ENCODE data around the gene LTBP3.
"Not testable (repeated sequence)": the region's sequence is repeated elsewhere in the genome, so short reads cannot be mapped to it uniquely, and the experiment has no call there.

LTBP3 gene

GRCh38 chr11:65538232-65538914, 19.8 kb downstream of the LTBP3 start:
- in situ Hi-C loops (cut with MboI; ENCODE audit: low sequenced_read_pairs), result no loop called here

GRCh38 chr11:65537620-65538231, 20.4 kb downstream of the LTBP3 start:
- in situ Hi-C loops (cut with MboI; ENCODE audit: low sequenced_read_pairs), result no loop called here

GRCh38 chr11:65537296-65537597, 20.9 kb downstream of the LTBP3 start:
- in situ Hi-C loops (cut with MboI; ENCODE audit: low sequenced_read_pairs), result no loop called here

GRCh38 chr11:65536412-65537295, 21.5 kb downstream of the LTBP3 start:
- in situ Hi-C loops (cut with MboI; ENCODE audit: low sequenced_read_pairs), result no loop called here

- in situ Hi-C loops (cut with MboI; ENCODE audit: low sequenced_read_pairs), result no loop called here
Observed at GRCh38 chr11:65535102-65535501, 23.1 kb downstream of the LTBP3 start.

GRCh38 chr11:65532388-65533064, 25.6 kb downstream of the LTBP3 start:
- in situ Hi-C loops (cut with MboI; ENCODE audit: low sequenced_read_pairs), result no loop called here

GRCh38 chr11:65530157-65530496, 28.0 kb downstream of the LTBP3 start:
- in situ Hi-C loops (cut with MboI; ENCODE audit: low sequenced_read_pairs), result no loop called here

GRCh38 chr11:65529475-65530156, 28.5 kb downstream of the LTBP3 start:
- in situ Hi-C loops (cut with MboI; ENCODE audit: low sequenced_read_pairs), result no loop called here

GRCh38 chr11:65528819-65529350, 29.3 kb downstream of the LTBP3 start:
- in situ Hi-C loops (cut with MboI; ENCODE audit: low sequenced_read_pairs), result no loop called here

- in situ Hi-C loops (cut with MboI; ENCODE audit: low sequenced_read_pairs), result no loop called here
Observed at GRCh38 chr11:65526744-65527143, 31.4 kb downstream of the LTBP3 start.

GRCh38 chr11:65525546-65526480, 32.3 kb downstream of the LTBP3 start:
- in situ Hi-C loops (cut with MboI; ENCODE audit: low sequenced_read_pairs), result no loop called here

GRCh38 chr11:65524741-65525545, 33.2 kb downstream of the LTBP3 start, which contains the start of gene SCYL1:
TSS of gene SCYL1 (plus strand) at chr11:65525083. CDS start at chr11:65525154, 71 bp downstream.
- in situ Hi-C loops (cut with MboI; ENCODE audit: low sequenced_read_pairs), result no loop called here

- in situ Hi-C loops (cut with MboI; ENCODE audit: low sequenced_read_pairs), result no loop called here
Observed at GRCh38 chr11:65524014-65524740, 34.0 kb downstream of the LTBP3 start.

- in situ Hi-C loops (cut with MboI; ENCODE audit: low sequenced_read_pairs), result not testable (repeated sequence)
Observed at GRCh38 chr11:65523631-65523968, 34.6 kb downstream of the LTBP3 start.

GRCh38 chr11:65522718-65523630, 35.2 kb downstream of the LTBP3 start:
- in situ Hi-C loops (cut with MboI; ENCODE audit: low sequenced_read_pairs), result not testable (repeated sequence)

GRCh38 chr11:65521777-65522521, 36.2 kb downstream of the LTBP3 start:
- in situ Hi-C loops (cut with MboI; ENCODE audit: low sequenced_read_pairs), result not testable (repeated sequence)

Measured in HL-60/S4 treated with retinoic acid at 250 ng/mL for 4 days and 3 days (cell line).